ENCODE measurements around the gene C16orf96.

Gene C16orf96

GRCh38 chr16:4524571-4524970 lies 31.6 kb upstream of the C16orf96 start:
- Histone ChIP-seq H3K27ac (ENCODE audit: insufficient read depth, low read length, poor library complexity, severe bottlenecking) (no peak overlapping the region), H3K9me3 (ENCODE audit: control insufficient read depth, low read length) (no peaks in the 10 kb centered on the region), H3K4me3 (ENCODE audit: insufficient read depth, low read depth, low read length, poor library complexity, severe bottlenecking) (no peak overlapping the region), H3K4me1 (ENCODE audit: control insufficient read depth, insufficient read depth, low read length, poor library complexity, severe bottlenecking) (peaks cover 4% of the 10 kb centered on the region), H3K36me3 (ENCODE audit: control insufficient read depth, insufficient read depth, low read length) (no peaks in the 10 kb centered on the region), H3K27me3 (replicated peaks; ENCODE audit: control insufficient read depth, insufficient read depth, low read length, poor library complexity, severe bottlenecking) (no peaks in the 10 kb centered on the region)
- no peak for DNase-seq

GRCh38 chr16:4525069-4525468 lies 31.1 kb upstream of the C16orf96 start:
- Histone ChIP-seq H3K27me3 (replicated peaks; ENCODE audit: control insufficient read depth, insufficient read depth, low read length, poor library complexity, severe bottlenecking) (no peaks in the 10 kb centered on the region), H3K36me3 (ENCODE audit: control insufficient read depth, insufficient read depth, low read length) (no peaks in the 10 kb centered on the region), H3K4me3 (ENCODE audit: insufficient read depth, low read depth, low read length, poor library complexity, severe bottlenecking) (no peak overlapping the region), H3K4me1 (ENCODE audit: control insufficient read depth, insufficient read depth, low read length, poor library complexity, severe bottlenecking) (peaks cover 4% of the 10 kb centered on the region), H3K9me3 (ENCODE audit: control insufficient read depth, low read length) (no peaks in the 10 kb centered on the region), H3K27ac (ENCODE audit: insufficient read depth, low read length, poor library complexity, severe bottlenecking) (no peak overlapping the region)
- DNase-seq: no peak

GRCh38 chr16:4525634-4526277 lies 30.4 kb upstream of the C16orf96 start:
- Histone ChIP-seq H3K9me3 (ENCODE audit: control insufficient read depth, low read length) (no peaks in the 10 kb centered on the region), H3K27me3 (replicated peaks; ENCODE audit: control insufficient read depth, insufficient read depth, low read length, poor library complexity, severe bottlenecking) (no peaks in the 10 kb centered on the region), H3K4me1 (ENCODE audit: control insufficient read depth, insufficient read depth, low read length, poor library complexity, severe bottlenecking) (peaks cover 4% of the 10 kb centered on the region), H3K4me3 (ENCODE audit: insufficient read depth, low read depth, low read length, poor library complexity, severe bottlenecking) (no peak overlapping the region), H3K36me3 (ENCODE audit: control insufficient read depth, insufficient read depth, low read length) (no peaks in the 10 kb centered on the region), H3K27ac (ENCODE audit: insufficient read depth, low read length, poor library complexity, severe bottlenecking) (no peak overlapping the region)
- no peak for DNase-seq

- DNase-seq: no peak
- H3K36me3 ChIP-seq (ENCODE audit: control insufficient read depth, insufficient read depth, low read length): no peaks in the 10 kb centered on the region
- no peaks in the 10 kb centered on the region for H3K9me3 ChIP-seq (ENCODE audit: control insufficient read depth, low read length)
- no peak overlapping the region for H3K27ac ChIP-seq (ENCODE audit: insufficient read depth, low read length, poor library complexity, severe bottlenecking)
- H3K4me3 ChIP-seq (ENCODE audit: insufficient read depth, low read depth, low read length, poor library complexity, severe bottlenecking): no peak overlapping the region
- H3K27me3 ChIP-seq (replicated peaks; ENCODE audit: control insufficient read depth, insufficient read depth, low read length, poor library complexity, severe bottlenecking): no peaks in the 10 kb centered on the region
- H3K4me1 ChIP-seq (ENCODE audit: control insufficient read depth, insufficient read depth, low read length, poor library complexity, severe bottlenecking): peaks cover 4% of the 10 kb centered on the region
These were observed 26.8 kb upstream of the C16orf96 start for GRCh38 chr16:4529085-4530060.

GRCh38 chr16:4531811-4532210 lies 24.3 kb upstream of the C16orf96 start:
- Histone ChIP-seq H3K4me1 (ENCODE audit: control insufficient read depth, insufficient read depth, low read length, poor library complexity, severe bottlenecking) (peaks cover 11% of the 10 kb centered on the region), H3K36me3 (ENCODE audit: control insufficient read depth, insufficient read depth, low read length) (no peaks in the 10 kb centered on the region), H3K27me3 (replicated peaks; ENCODE audit: control insufficient read depth, insufficient read depth, low read length, poor library complexity, severe bottlenecking) (no peaks in the 10 kb centered on the region), H3K4me3 (ENCODE audit: insufficient read depth, low read depth, low read length, poor library complexity, severe bottlenecking) (no peak overlapping the region), H3K9me3 (ENCODE audit: control insufficient read depth, low read length) (no peaks in the 10 kb centered on the region), H3K27ac (ENCODE audit: insufficient read depth, low read length, poor library complexity, severe bottlenecking) (no peak overlapping the region)
- DNase-seq: no peak

- Histone ChIP-seq H3K9me3 (ENCODE audit: control insufficient read depth, low read length) (no peaks in the 10 kb centered on the region), H3K4me1 (ENCODE audit: control insufficient read depth, insufficient read depth, low read length, poor library complexity, severe bottlenecking) (peaks cover 14% of the 10 kb centered on the region), H3K27me3 (replicated peaks; ENCODE audit: control insufficient read depth, insufficient read depth, low read length, poor library complexity, severe bottlenecking) (no peaks in the 10 kb centered on the region), H3K36me3 (ENCODE audit: control insufficient read depth, insufficient read depth, low read length) (no peaks in the 10 kb centered on the region), H3K27ac (ENCODE audit: insufficient read depth, low read length, poor library complexity, severe bottlenecking) (no peak overlapping the region), H3K4me3 (ENCODE audit: insufficient read depth, low read depth, low read length, poor library complexity, severe bottlenecking) (no peak overlapping the region)
- DNase-seq: no peak
These were observed 23.9 kb upstream of the C16orf96 start for GRCh38 chr16:4532238-4532637.

GRCh38 chr16:4533490-4533889 lies 22.6 kb upstream of the C16orf96 start:
- H3K4me1 ChIP-seq (ENCODE audit: control insufficient read depth, insufficient read depth, low read length, poor library complexity, severe bottlenecking): peaks cover 21% of the 10 kb centered on the region
- H3K27ac ChIP-seq (ENCODE audit: insufficient read depth, low read length, poor library complexity, severe bottlenecking): no peak overlapping the region
- no peaks in the 10 kb centered on the region for H3K9me3 ChIP-seq (ENCODE audit: control insufficient read depth, low read length)
- no peak for DNase-seq
- no peak overlapping the region for H3K4me3 ChIP-seq (ENCODE audit: insufficient read depth, low read depth, low read length, poor library complexity, severe bottlenecking)
- no peaks in the 10 kb centered on the region for H3K27me3 ChIP-seq (replicated peaks; ENCODE audit: control insufficient read depth, insufficient read depth, low read length, poor library complexity, severe bottlenecking)
- no peaks in the 10 kb centered on the region for H3K36me3 ChIP-seq (ENCODE audit: control insufficient read depth, insufficient read depth, low read length)

GRCh38 chr16:4534151-4534790 lies 21.9 kb upstream of the C16orf96 start:
- H3K9me3 ChIP-seq (ENCODE audit: control insufficient read depth, low read length): no peaks in the 10 kb centered on the region
- no peak overlapping the region for H3K27ac ChIP-seq (ENCODE audit: insufficient read depth, low read length, poor library complexity, severe bottlenecking)
- no peaks in the 10 kb centered on the region for H3K27me3 ChIP-seq (replicated peaks; ENCODE audit: control insufficient read depth, insufficient read depth, low read length, poor library complexity, severe bottlenecking)
- no peaks in the 10 kb centered on the region for H3K36me3 ChIP-seq (ENCODE audit: control insufficient read depth, insufficient read depth, low read length)
- DNase-seq: no peak
- H3K4me1 ChIP-seq (ENCODE audit: control insufficient read depth, insufficient read depth, low read length, poor library complexity, severe bottlenecking): peaks cover 17% of the 10 kb centered on the region
- no peak overlapping the region for H3K4me3 ChIP-seq (ENCODE audit: insufficient read depth, low read depth, low read length, poor library complexity, severe bottlenecking)

GRCh38 chr16:4535627-4536108 lies 20.5 kb upstream of the C16orf96 start:
- no peak overlapping the region for H3K4me3 ChIP-seq (ENCODE audit: insufficient read depth, low read depth, low read length, poor library complexity, severe bottlenecking)
- H3K27me3 ChIP-seq (replicated peaks; ENCODE audit: control insufficient read depth, insufficient read depth, low read length, poor library complexity, severe bottlenecking): no peaks in the 10 kb centered on the region
- H3K36me3 ChIP-seq (ENCODE audit: control insufficient read depth, insufficient read depth, low read length): no peaks in the 10 kb centered on the region
- H3K9me3 ChIP-seq (ENCODE audit: control insufficient read depth, low read length): no peaks in the 10 kb centered on the region
- peaks cover 16% of the 10 kb centered on the region for H3K4me1 ChIP-seq (ENCODE audit: control insufficient read depth, insufficient read depth, low read length, poor library complexity, severe bottlenecking)
- H3K27ac ChIP-seq (ENCODE audit: insufficient read depth, low read length, poor library complexity, severe bottlenecking): no peak overlapping the region
- no peak for DNase-seq
